K562 (cell line): ENCODE data around the gene UBE2O. TPM values are rescaled to one million over a fixed set of nuclear protein-coding genes. Genes with fewer than 3 reads are reported as not detected.

ENCODE experiments used
- BRF1 ChIP-seq: IDR thresholded peaks from 3 replicates; pipeline ENCODE4 v1.6.1; 2011; ENCODE audit warnings: borderline replicate concordance, mild to moderate bottlenecking; ENCODE audit not compliant: insufficient read length; ENCODE audit errors: extremely low read depth
- CEBPB ChIP-seq: fragments of 450-650 bp; IDR thresholded peaks from 2 replicates; pipeline ENCODE4 v1.6.1; 2016; ENCODE audit warnings: missing genetic modification characterization, missing compliant biosample characterization
- CHD2 ChIP-seq: IDR thresholded peaks from 2 replicates; pipeline ENCODE4 v1.6.1; 2011; ENCODE audit warnings: low read depth, low read length
- ETV1 ChIP-seq: fragments of 450-650 bp; conservative IDR thresholded peaks from 2 replicates; pipeline ENCODE4 v1.6.1; 2016; ENCODE audit warnings: missing genetic modification characterization, control low read depth, low read depth, missing compliant biosample characterization
- FOXK2 ChIP-seq, 2 experiments: fragments of 450-650 bp; IDR thresholded peaks in 1 of 2; conservative IDR thresholded peaks in 1 of 2; 2 replicates each; pipeline ENCODE4 v1.6.1; 2016; ENCODE audit warnings: low read depth in 2 of 2, mild to moderate bottlenecking in 1 of 2
- FOXP1 ChIP-seq: sonication (generic); formaldehyde crosslinking; IDR thresholded peaks from 2 replicates; pipeline ENCODE4 v1.8.0; 2022; ENCODE audit warnings: mild to moderate bottlenecking, missing genetic modification reagents
- GTF2F1 ChIP-seq: IDR thresholded peaks from 2 replicates; pipeline ENCODE4 v1.6.1; 2011; ENCODE audit warnings: low read depth, low read length, improper control_type of control experiment
- MAFG ChIP-seq: fragments of 450-650 bp; conservative IDR thresholded peaks from 2 replicates; pipeline ENCODE4 v1.6.1; 2016; ENCODE audit warnings: missing genetic modification characterization, missing compliant biosample characterization
- MAZ ChIP-seq, 2 experiments: fragments of 450-650 bp in 1 of 2; sonication (generic) in 1 of 2; formaldehyde crosslinking; IDR thresholded peaks in 1 of 2; conservative IDR thresholded peaks in 1 of 2; 2 replicates each; pipeline versions ENCODE4 v1.4.0 to v1.5.0; 2020; ENCODE audit warnings: mild to moderate bottlenecking in 1 of 2, missing genetic modification reagents in 1 of 2
- PHB ChIP-seq: fragments of 250-450 bp; sonication (Bioruptor Pico); IDR thresholded peaks from 2 replicates; pipeline ENCODE4 v1.5.0; 2021
- PTBP1 ChIP-seq: fragments of 200-400 bp; formaldehyde crosslinking; IDR thresholded peaks from 2 replicates; pipeline ENCODE4 v1.6.1; 2017; ENCODE audit warnings: low read depth, low read length
- RBBP5 ChIP-seq: fragments of 200-600 bp; sonication (generic); IDR thresholded peaks from 2 replicates; pipeline ENCODE4 v1.6.1; 2012; ENCODE audit warnings: borderline replicate concordance, mild to moderate bottlenecking, low read length, control low read depth, inconsistent platforms; ENCODE audit not compliant: insufficient read depth, poor library complexity, severe bottlenecking
- TRIM28 ChIP-seq: fragments of 450-650 bp; IDR thresholded peaks from 2 replicates; pipeline ENCODE4 v1.6.1; 2017
- ZFX ChIP-seq: sonication (generic); formaldehyde crosslinking; IDR thresholded peaks from 2 replicates; pipeline ENCODE4 v1.8.0; 2022; ENCODE audit warnings: mild to moderate bottlenecking, missing genetic modification reagents, moderate library complexity
- ZNF124 ChIP-seq: sonication (generic); formaldehyde crosslinking; IDR thresholded peaks from 2 replicates; pipeline ENCODE4 v1.8.1; 2022; ENCODE audit warnings: missing genetic modification reagents
- polyA plus RNA-seq, 8 experiments: library from polyadenylated mRNA; depleted of rRNA in 4 of 8; stranded (reverse) in 5 of 8; unstranded in 3 of 8; fragments of >200 nt; fragmentation: Nextera tagmentation in 2 of 8; fragmentation: Illumina TruSeq in 1 of 8; extraction: Ambion mirVana in 2 of 8; extraction: Trizol in 1 of 8; gene quantifications; 2 replicates each; pipeline versions ENCODE4 v1.2.1 to v1.2.3, GENCODE V29; 2011 to 2014; ENCODE audit warnings: inconsistent platforms in 1 of 8, missing spikeins in 1 of 8
- total RNA-seq, 7 experiments: library from RNA; depleted of rRNA in 6 of 7; stranded (reverse); fragments of >200 nt in 6 of 7; fragmentation: Illumina TruSeq in 2 of 7; extraction: Trizol in 2 of 7; gene quantifications; 2 replicates each; pipeline versions ENCODE4 v1.2.1 to v1.2.3, GENCODE V29; 2011 to 2021; ENCODE audit warnings: low replicate concordance in 1 of 7
- TF ChIP-seq, protein P1 (sequence below): fragments of 250-450 bp; sonication (Bioruptor Pico); IDR thresholded peaks from 2 replicates; pipeline ENCODE4 v1.5.1; 2021; ENCODE audit warnings: mild to moderate bottlenecking
- TF ChIP-seq, protein P2 (sequence below): fragments of 250-450 bp; sonication (Bioruptor Pico); IDR thresholded peaks from 2 replicates; pipeline ENCODE4 v1.8.0; 2022; ENCODE audit warnings: inconsistent platforms
- TF ChIP-seq, protein P3 (sequence below): sonication (generic); formaldehyde crosslinking; IDR thresholded peaks from 2 replicates; pipeline ENCODE4 v1.8.0; 2022; ENCODE audit warnings: missing genetic modification reagents, mild to moderate bottlenecking, borderline replicate concordance
- TF ChIP-seq, protein P4 (sequence below): fragments of 450-650 bp; IDR thresholded peaks from 2 replicates; pipeline ENCODE4 v1.6.1; 2016
- TF ChIP-seq, protein P5 (sequence below): fragments of 450-650 bp; formaldehyde crosslinking; IDR thresholded peaks from 2 replicates; pipeline ENCODE4 v1.4.0; 2022; ENCODE audit warnings: mild to moderate bottlenecking, moderate library complexity
- TF ChIP-seq, protein P6 (sequence below): fragments of 450-650 bp; formaldehyde crosslinking; IDR thresholded peaks from 2 replicates; pipeline ENCODE4 v1.4.0; 2020; ENCODE audit warnings: mild to moderate bottlenecking

UBE2O gene
- total and polyA plus RNA-seq, 9 of the 15 experiments (the other 6 are each of a cell fraction or from before 2014, with no cell fraction given), result 1.6 to 39.7 (median 13.3) TPM

DNA sequence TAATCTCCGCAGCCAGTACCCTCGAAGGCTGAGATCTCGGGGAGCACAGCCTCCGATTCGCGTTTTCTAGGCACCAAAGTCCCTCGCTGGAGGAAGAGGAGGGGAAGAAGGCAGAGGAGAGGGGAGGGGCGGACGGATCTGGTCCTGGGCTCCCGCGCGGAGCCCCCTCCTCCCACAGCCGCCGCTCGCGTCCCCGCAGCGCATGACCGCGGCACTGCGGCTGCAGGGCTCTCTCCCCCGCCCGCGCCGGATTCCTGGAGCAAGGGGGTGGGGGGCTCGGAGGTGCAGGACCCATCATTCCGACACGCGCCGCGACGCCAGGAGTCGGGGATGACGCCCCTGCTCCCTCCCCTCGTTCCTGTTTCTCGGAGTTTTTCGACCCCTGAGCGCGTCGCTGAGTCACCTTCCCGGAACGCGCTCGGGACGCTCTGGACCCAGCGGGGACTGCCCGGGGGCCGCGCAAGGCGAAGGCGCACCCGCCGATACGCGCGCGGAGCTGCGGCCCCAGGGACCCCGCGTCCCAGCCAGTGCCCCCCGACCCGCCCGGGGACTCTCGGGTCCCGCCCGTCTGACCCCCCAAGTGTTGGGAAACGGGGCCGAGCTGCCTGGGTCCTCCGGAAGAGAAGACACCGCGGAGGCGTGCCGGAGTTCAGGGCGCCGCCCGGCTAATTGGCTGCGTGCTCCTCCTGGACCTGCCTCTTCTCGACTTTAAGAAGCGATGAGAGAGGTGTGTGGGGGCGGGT is 70.0 kb downstream of the UBE2O start (continued):
- TF ChIP-seq, protein P1, sequence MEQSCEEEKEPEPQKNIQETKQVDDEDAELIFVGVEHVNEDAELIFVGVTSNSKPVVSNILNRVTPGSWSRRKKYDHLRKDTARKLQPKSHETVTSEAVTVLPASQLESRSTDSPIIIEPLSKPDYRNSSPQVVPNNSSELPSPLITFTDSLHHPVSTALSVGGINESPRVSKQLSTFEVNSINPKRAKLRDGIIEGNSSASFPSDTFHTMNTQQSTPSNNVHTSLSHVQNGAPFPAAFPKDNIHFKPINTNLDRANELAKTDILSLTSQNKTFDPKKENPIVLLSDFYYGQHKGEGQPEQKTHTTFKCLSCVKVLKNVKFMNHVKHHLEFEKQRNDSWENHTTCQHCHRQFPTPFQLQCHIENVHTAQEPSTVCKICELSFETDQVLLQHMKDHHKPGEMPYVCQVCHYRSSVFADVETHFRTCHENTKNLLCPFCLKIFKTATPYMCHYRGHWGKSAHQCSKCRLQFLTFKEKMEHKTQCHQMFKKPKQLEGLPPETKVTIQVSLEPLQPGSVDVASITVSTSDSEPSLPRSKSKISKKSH (CRISPR knock-in tag), result no peak
- TF ChIP-seq, protein P2, sequence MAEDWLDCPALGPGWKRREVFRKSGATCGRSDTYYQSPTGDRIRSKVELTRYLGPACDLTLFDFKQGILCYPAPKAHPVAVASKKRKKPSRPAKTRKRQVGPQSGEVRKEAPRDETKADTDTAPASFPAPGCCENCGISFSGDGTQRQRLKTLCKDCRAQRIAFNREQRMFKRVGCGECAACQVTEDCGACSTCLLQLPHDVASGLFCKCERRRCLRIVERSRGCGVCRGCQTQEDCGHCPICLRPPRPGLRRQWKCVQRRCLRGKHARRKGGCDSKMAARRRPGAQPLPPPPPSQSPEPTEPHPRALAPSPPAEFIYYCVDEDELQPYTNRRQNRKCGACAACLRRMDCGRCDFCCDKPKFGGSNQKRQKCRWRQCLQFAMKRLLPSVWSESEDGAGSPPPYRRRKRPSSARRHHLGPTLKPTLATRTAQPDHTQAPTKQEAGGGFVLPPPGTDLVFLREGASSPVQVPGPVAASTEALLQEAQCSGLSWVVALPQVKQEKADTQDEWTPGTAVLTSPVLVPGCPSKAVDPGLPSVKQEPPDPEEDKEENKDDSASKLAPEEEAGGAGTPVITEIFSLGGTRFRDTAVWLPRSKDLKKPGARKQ (CRISPR knock-in tag), result no peak
- TF ChIP-seq ETV1 (tag) (no peak), TRIM28 (no peak), ZFX (CRISPR knock-in tag) (no peak), MAZ (CRISPR knock-in tag; conservative IDR thresholded peaks at IDR 0.05 in 1 of 2, IDR thresholded peaks at IDR 0.05 in 1 of 2) (peak; percentile 46 to 60; a peak in 3 of 4 replicates), BRF1 (no peak), PTBP1 (no peak), FOXP1 (CRISPR knock-in tag) (peak; percentile 94), CHD2 (0 out of 2 replicates have a peak, but pooled peaks have one; percentile 15), MAFG (tag) (0 out of 2 replicates have a peak, but pooled peaks have one; percentile 14), ZNF124 (no peak), CEBPB (tag) (no peak), GTF2F1 (no peak), FOXK2 (conservative IDR thresholded peaks at IDR 0.05 in 1 of 2, IDR thresholded peaks at IDR 0.05 in 1 of 2; ENCODE audit: low read depth in 2 of 2) (no peak), PHB (CRISPR knock-in tag) (no peak), RBBP5 (no peak)
- TF ChIP-seq, protein P3, sequence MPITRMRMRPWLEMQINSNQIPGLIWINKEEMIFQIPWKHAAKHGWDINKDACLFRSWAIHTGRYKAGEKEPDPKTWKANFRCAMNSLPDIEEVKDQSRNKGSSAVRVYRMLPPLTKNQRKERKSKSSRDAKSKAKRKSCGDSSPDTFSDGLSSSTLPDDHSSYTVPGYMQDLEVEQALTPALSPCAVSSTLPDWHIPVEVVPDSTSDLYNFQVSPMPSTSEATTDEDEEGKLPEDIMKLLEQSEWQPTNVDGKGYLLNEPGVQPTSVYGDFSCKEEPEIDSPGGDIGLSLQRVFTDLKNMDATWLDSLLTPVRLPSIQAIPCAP (CRISPR knock-in tag), result no peak
- TF ChIP-seq, protein P4, sequence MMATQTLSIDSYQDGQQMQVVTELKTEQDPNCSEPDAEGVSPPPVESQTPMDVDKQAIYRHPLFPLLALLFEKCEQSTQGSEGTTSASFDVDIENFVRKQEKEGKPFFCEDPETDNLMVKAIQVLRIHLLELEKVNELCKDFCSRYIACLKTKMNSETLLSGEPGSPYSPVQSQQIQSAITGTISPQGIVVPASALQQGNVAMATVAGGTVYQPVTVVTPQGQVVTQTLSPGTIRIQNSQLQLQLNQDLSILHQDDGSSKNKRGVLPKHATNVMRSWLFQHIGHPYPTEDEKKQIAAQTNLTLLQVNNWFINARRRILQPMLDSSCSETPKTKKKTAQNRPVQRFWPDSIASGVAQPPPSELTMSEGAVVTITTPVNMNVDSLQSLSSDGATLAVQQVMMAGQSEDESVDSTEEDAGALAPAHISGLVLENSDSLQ, result no peak
- TF ChIP-seq, protein P5, sequence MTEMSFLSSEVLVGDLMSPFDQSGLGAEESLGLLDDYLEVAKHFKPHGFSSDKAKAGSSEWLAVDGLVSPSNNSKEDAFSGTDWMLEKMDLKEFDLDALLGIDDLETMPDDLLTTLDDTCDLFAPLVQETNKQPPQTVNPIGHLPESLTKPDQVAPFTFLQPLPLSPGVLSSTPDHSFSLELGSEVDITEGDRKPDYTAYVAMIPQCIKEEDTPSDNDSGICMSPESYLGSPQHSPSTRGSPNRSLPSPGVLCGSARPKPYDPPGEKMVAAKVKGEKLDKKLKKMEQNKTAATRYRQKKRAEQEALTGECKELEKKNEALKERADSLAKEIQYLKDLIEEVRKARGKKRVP (CRISPR knock-in tag), result no peak
- TF ChIP-seq, protein P6, sequence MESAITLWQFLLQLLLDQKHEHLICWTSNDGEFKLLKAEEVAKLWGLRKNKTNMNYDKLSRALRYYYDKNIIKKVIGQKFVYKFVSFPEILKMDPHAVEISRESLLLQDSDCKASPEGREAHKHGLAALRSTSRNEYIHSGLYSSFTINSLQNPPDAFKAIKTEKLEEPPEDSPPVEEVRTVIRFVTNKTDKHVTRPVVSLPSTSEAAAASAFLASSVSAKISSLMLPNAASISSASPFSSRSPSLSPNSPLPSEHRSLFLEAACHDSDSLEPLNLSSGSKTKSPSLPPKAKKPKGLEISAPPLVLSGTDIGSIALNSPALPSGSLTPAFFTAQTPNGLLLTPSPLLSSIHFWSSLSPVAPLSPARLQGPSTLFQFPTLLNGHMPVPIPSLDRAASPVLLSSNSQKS (CRISPR knock-in tag), result no peak
